AG04449 (cell line): ENCODE data around the gene METTL2B.
"Not testable (repeated sequence)": the region's sequence is repeated elsewhere in the genome, so short reads cannot be mapped to it uniquely, and the experiment has no call there.

ENCODE experiments used
- CTCF ChIA-PET: fragments of 350-600 bp; formaldehyde crosslinking; extraction: SDS; loops from one replicate; lab custom pipeline; 2021; ENCODE audit warnings: antibody characterized with exemption; lab: Yijun Ruan, JAX
- POLR2A ChIA-PET: fragments of 400-600, 350-600 bp; formaldehyde crosslinking; extraction: SDS; loops from one replicate; lab custom pipeline; 2020; ENCODE audit warnings: antibody characterized with exemption, inconsistent platforms; lab: Yijun Ruan, JAX
- DNase-seq: peaks from one replicate; pipeline ENCODE4 v3.0.0-alpha.2; 2010; ENCODE audit warnings: low read depth, low spot score
- H3K4me3 ChIP-seq: 2 replicates; pipeline ENCODE4 v1.5.1; 2011; ENCODE audit warnings: low read depth, mild to moderate bottlenecking, control low read depth, low read length
- TF ChIP-seq, protein P1 (sequence below): IDR thresholded peaks from one replicate; pipeline ENCODE4 v1.5.1; 2011; ENCODE audit warnings: mild to moderate bottlenecking, moderate library complexity, low read length, control low read depth, inconsistent platforms; ENCODE audit not compliant: insufficient read depth; ENCODE audit errors: missing control alignments

The METTL2B gene, protein sequence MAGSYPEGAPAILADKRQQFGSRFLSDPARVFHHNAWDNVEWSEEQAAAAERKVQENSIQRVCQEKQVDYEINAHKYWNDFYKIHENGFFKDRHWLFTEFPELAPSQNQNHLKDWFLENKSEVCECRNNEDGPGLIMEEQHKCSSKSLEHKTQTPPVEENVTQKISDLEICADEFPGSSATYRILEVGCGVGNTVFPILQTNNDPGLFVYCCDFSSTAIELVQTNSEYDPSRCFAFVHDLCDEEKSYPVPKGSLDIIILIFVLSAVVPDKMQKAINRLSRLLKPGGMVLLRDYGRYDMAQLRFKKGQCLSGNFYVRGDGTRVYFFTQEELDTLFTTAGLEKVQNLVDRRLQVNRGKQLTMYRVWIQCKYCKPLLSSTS

DNA sequence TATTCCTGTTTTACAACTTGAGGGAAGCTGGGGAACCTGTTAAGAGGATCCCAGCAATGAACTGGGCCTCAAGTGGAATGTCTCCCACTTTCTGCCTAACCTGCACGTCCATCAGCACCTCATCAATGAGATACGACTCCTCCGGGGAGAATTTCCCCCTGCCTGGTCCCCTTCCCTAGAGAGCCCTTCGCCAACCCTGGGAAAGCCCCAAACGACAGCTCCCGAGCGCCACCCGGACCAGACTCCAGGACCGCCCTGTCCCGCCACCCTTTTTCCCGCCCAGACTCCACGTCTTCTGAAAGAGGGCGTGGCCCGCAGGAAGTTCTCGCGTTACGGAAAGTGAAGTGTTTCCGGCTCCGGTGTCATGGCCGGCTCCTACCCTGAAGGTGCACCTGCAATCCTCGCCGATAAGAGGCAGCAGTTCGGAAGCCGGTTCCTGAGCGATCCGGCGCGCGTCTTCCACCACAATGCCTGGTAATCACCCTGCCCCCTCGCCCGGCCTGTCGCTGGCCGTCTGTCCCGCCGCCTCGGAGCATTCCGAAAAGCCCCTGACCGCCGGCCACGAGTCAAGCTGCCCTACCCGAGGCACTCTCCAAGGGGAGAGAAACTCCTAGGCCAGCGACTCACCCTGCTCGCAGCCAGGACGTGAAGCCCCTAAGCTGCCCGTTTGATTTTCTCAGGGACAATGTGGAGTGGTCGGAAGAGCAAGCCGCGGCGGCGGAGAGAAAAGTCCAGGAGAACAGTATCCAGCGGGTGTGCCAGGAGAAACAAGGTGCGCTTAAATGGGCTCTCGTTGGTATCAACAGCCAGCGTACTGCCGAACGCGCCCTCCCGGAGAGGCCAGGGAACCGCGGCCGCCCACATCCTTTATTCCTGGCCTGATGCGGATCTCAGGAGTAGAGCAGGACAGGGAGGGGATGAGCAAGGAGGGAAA, at the start of gene METTL2B:
Gene METTL2B, plus strand, starts transcription at position 347 of the 934 bp plus-strand sequence. Its CDS starts 18 bp downstream, at position 365.
- H3K4me3 ChIP-seq = peak within 1 kb of the TSS; percentile 74
- CTCF ChIA-PET = interaction anchor here (1.1 to 5.9 kb wide), 4 partner anchors 16 to 410 kb away, joined by 3 to 82 read pairs (median 38); no protein-coding TSS in a partner anchor
- TF ChIP-seq, protein P1, sequence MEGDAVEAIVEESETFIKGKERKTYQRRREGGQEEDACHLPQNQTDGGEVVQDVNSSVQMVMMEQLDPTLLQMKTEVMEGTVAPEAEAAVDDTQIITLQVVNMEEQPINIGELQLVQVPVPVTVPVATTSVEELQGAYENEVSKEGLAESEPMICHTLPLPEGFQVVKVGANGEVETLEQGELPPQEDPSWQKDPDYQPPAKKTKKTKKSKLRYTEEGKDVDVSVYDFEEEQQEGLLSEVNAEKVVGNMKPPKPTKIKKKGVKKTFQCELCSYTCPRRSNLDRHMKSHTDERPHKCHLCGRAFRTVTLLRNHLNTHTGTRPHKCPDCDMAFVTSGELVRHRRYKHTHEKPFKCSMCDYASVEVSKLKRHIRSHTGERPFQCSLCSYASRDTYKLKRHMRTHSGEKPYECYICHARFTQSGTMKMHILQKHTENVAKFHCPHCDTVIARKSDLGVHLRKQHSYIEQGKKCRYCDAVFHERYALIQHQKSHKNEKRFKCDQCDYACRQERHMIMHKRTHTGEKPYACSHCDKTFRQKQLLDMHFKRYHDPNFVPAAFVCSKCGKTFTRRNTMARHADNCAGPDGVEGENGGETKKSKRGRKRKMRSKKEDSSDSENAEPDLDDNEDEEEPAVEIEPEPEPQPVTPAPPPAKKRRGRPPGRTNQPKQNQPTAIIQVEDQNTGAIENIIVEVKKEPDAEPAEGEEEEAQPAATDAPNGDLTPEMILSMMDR = peak; percentile 58
- POLR2A ChIA-PET = not testable (repeated sequence)
- peak; percentile 37 for DNase-seq

DNA sequence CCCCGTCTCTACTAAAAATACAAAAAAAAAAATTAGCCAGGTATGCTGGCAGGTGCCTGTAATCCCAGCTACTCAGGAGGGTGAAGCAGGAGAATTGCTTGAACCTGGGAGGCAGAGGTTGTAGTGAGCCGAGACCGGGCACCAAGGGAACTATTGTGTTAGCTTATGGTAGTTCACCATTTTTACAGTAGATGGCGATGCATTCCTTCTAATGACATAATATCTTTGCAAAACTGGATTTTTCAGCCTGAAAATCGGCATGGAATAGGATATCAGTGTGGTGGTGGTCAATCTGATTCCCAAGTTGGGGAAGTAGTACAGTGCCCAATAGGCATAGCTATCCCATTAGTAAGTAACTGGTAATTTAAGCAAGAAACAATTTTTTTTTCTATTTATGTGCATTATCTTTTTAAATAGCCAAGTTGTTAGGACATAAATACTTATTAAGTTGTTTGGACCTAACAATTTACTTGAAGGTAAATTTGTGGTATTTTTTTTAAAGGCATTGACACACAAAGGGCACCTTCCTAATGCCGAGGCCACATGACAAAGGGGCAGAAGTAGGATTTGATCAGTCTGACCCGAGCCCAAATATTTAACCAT, 49.2 kb upstream of the METTL2B start:
- no peak for DNase-seq
- ChIA-PET POLR2A (interaction anchor here (1.2 kb wide), 1 partner anchor 27 kb away, joined by 3 read pairs; no protein-coding TSS in a partner anchor), CTCF (interaction anchor here (0.9 to 14.8 kb wide), 27 partner anchors 9 to 664 kb away, joined by 3 to 569 read pairs (median 10); partner anchors contain the start of genes HILPDA, IMPDH1, METTL2B and RBM28)
- TF ChIP-seq, protein P1 = peak; percentile 50
- H3K4me3 ChIP-seq = no peak overlapping the region

DNA sequence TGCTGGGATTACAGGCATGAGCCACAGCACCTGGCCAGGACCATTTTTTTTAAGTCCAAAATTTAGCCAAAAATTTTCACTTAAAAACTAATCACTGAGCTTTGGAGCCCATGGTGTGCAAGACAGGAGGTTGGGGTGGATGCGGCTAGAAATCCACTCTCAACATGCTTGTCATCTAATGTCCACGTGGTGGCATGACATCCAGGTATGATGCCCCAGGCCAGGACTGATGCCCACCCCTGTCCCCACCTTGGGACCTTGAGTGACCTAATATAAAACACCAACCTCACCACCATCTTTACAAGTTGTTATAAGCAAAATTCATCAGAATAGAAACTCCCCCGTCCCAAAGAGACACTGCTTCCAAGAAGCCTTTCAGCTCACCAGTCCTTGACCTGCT, 46.3 kb upstream of the METTL2B start:
- POLR2A ChIA-PET = no interaction called here
- TF ChIP-seq, protein P1 = no peak
- CTCF ChIA-PET = interaction anchor here (1.2 to 14.8 kb wide), 7 partner anchors 12 to 83 kb away, joined by 3 to 569 read pairs (median 106); partner anchors contain the start of genes HILPDA and METTL2B

DNA sequence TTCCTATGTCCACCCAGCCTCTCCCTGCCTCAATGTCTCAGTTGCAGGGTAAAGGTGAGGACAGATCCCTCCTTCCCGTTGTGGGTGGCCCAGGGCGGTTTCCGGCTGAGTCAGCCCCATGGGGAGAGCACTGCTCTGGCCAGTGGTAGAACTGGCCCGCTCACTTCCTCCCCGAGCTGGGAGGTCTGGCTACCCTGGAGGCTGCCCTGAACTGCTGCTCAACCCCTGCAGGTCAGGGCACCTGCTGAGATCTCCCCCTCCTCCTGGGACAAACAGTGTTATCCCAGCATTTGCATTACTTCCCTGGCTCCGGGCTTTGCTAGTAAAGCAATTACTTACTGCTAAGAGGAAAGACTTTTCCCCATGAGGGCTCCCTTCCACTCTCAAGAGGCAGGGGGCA, 45.3 kb upstream of the METTL2B start:
- CTCF ChIA-PET = interaction anchor here (1.3 to 14.8 kb wide), 10 partner anchors 10 to 452 kb away, joined by 3 to 569 read pairs (median 7); partner anchors contain the start of gene HILPDA
- DNase-seq = no peak
- POLR2A ChIA-PET = no interaction called here
- no peak overlapping the region for H3K4me3 ChIP-seq
- TF ChIP-seq, protein P1 = no peak

More for the DNA sequence above, 46.3 kb upstream of the METTL2B start:
- no peak for DNase-seq
- no peak overlapping the region for H3K4me3 ChIP-seq

DNA sequence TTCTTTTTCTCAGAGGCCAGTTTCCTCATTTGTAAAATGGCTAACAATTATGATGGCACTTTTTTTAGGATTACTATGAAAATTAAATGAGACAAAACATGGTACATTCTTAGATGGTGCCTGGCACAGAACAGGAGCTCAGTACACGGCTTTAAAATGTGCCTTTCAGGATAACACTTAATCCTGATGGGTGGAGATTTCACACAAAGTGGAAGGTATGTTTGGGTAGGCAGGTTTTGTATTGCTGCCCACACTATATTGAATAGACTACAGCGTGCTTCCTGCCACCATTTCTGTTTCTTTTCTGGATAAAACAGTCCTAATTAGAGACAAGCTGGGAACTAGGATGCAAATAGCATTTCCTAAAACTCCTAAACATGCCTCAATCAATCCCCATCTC, 44.8 kb upstream of the METTL2B start:
- CTCF ChIA-PET = interaction anchor here (1.0 to 14.8 kb wide), 9 partner anchors 9 to 452 kb away, joined by 3 to 569 read pairs (median 5); partner anchors contain the start of gene HILPDA
- DNase-seq = no peak
- POLR2A ChIA-PET = interaction anchor here (0.7 kb wide), 1 partner anchor 24 kb away, joined by 3 read pairs; the partner anchor contains the start of gene HILPDA
- TF ChIP-seq, protein P1 = no peak
- H3K4me3 ChIP-seq = no peak overlapping the region
